Gastroesophageal sphincter (tissue), 3 donors: ENCODE measurements around the gene GJD2.

Source experiments
- POLR2A ChIP-seq, 2 donors: fragments of 450-650 bp; IDR thresholded peaks; one replicate each; pipeline ENCODE4 v1.6.1; 2017; ENCODE audit warnings: antibody characterized with exemption in 2 of 2, mild to moderate bottlenecking in 2 of 2, moderate library complexity in 1 of 2
- TF ChIP-seq, protein P1 (sequence below), 4 experiments: fragments of 200-600 bp in 2 of 4; fragments of 450-650 bp in 2 of 4; sonication (generic) in 1 of 4; IDR thresholded peaks; one replicate each; pipeline ENCODE4 v1.5.1; 2017 to 2019; ENCODE audit warnings: antibody characterized with exemption in 4 of 4, mild to moderate bottlenecking in 2 of 4, moderate library complexity in 2 of 4

DNA sequence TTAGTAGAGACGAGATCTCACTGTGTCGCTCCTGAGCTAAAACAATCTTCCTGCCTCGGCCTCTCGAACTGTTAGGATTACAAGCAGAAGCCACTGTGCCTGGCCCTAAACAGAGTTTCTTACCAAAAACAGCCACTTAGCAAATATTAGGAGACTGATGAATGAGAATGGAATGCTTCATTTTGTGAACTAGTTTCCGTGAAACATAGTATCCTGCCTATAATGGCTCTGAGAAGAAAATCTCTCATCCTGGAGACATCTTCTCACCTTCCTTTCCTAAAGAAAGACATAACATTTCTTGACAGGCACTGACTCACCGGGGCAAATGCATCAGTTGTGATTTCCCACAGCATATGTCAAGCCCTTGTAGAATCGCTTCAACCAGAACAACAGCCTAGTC, 44.9 kb downstream of the GJD2 start:
- TF ChIP-seq, protein P1, sequence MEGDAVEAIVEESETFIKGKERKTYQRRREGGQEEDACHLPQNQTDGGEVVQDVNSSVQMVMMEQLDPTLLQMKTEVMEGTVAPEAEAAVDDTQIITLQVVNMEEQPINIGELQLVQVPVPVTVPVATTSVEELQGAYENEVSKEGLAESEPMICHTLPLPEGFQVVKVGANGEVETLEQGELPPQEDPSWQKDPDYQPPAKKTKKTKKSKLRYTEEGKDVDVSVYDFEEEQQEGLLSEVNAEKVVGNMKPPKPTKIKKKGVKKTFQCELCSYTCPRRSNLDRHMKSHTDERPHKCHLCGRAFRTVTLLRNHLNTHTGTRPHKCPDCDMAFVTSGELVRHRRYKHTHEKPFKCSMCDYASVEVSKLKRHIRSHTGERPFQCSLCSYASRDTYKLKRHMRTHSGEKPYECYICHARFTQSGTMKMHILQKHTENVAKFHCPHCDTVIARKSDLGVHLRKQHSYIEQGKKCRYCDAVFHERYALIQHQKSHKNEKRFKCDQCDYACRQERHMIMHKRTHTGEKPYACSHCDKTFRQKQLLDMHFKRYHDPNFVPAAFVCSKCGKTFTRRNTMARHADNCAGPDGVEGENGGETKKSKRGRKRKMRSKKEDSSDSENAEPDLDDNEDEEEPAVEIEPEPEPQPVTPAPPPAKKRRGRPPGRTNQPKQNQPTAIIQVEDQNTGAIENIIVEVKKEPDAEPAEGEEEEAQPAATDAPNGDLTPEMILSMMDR (IDR thresholded peaks at IDR 0.05), result no peak
- TF ChIP-seq POLR2A (IDR thresholded peaks at IDR 0.05), result no peak
